HepG2 (cell line): ENCODE measurements around the gene SYMPK. TPM values are rescaled to one million over a fixed set of nuclear protein-coding genes. Genes with fewer than 3 reads are reported as not detected.

Experiments
- ATAD3A ChIP-seq: sonication (generic); formaldehyde crosslinking; IDR thresholded peaks from 2 replicates; pipeline ENCODE4 v1.4.0; 2020; ENCODE audit warnings: missing genetic modification reagents
- BRD4 ChIP-seq: sonication (generic); formaldehyde crosslinking; IDR thresholded peaks from 2 replicates; pipeline ENCODE4 v1.4.0; 2020; ENCODE audit warnings: missing genetic modification reagents
- CEBPB ChIP-seq: IDR thresholded peaks from 2 replicates; pipeline ENCODE4 v1.6.1; 2011; ENCODE audit warnings: low read depth, low read length, improper control_type of control experiment, borderline replicate concordance
- GZF1 ChIP-seq: sonication (generic); formaldehyde crosslinking; IDR thresholded peaks from 2 replicates; pipeline ENCODE4 v1.5.1; 2020; ENCODE audit warnings: mild to moderate bottlenecking, missing genetic modification reagents
- HMG20A ChIP-seq: IDR thresholded peaks from 2 replicates; pipeline ENCODE4 v1.6.1; 2016; ENCODE audit warnings: borderline replicate concordance
- PITX1 ChIP-seq: sonication (generic); formaldehyde crosslinking; IDR thresholded peaks from 2 replicates; pipeline ENCODE4 v1.5.1; 2020; ENCODE audit warnings: mild to moderate bottlenecking, missing genetic modification reagents
- RELA ChIP-seq: sonication (generic); formaldehyde crosslinking; IDR thresholded peaks from 2 replicates; pipeline ENCODE4 v1.4.0; 2020; ENCODE audit warnings: missing genetic modification reagents
- RFX5 ChIP-seq: IDR thresholded peaks from 2 replicates; pipeline ENCODE4 v1.6.1; 2011; ENCODE audit warnings: low read depth, low read length, improper control_type of control experiment
- SRF ChIP-seq: IDR thresholded peaks from 2 replicates; pipeline ENCODE4 v1.6.1; 2011; ENCODE audit warnings: mild to moderate bottlenecking, low read depth, low read length, moderate library complexity
- ZNF160 ChIP-seq: sonication (generic); formaldehyde crosslinking; IDR thresholded peaks from 2 replicates; pipeline ENCODE4 v1.8.0; 2022; ENCODE audit warnings: mild to moderate bottlenecking, inconsistent platforms, missing genetic modification reagents
- ZNF18 ChIP-seq: sonication (generic); formaldehyde crosslinking; IDR thresholded peaks from 2 replicates; pipeline ENCODE4 v1.8.0; 2022; ENCODE audit warnings: mild to moderate bottlenecking, missing genetic modification reagents; ENCODE audit not compliant: insufficient replicate concordance
- ZNF441 ChIP-seq: sonication (generic); formaldehyde crosslinking; IDR thresholded peaks from 2 replicates; pipeline ENCODE4 v1.7.0; 2021; ENCODE audit warnings: missing genetic modification reagents, borderline replicate concordance
- ZNF446 ChIP-seq: sonication (generic); formaldehyde crosslinking; IDR thresholded peaks from 2 replicates; pipeline ENCODE4 v1.5.0; 2020; ENCODE audit warnings: mild to moderate bottlenecking, missing genetic modification reagents
- ZNF672 ChIP-seq: sonication (generic); formaldehyde crosslinking; IDR thresholded peaks from 2 replicates; pipeline ENCODE4 v1.8.1; 2022; ENCODE audit warnings: missing genetic modification reagents
- ZSCAN5A ChIP-seq: sonication (generic); formaldehyde crosslinking; IDR thresholded peaks from 2 replicates; pipeline ENCODE4 v1.8.0; 2022; ENCODE audit warnings: mild to moderate bottlenecking, missing genetic modification reagents, borderline replicate concordance
- polyA plus RNA-seq, 8 experiments: library from polyadenylated mRNA; depleted of rRNA in 3 of 8; stranded (reverse) in 7 of 8; unstranded in 1 of 8; fragments of >200 nt; fragmentation: Illumina TruSeq in 4 of 8; extraction: Trizol in 4 of 8; gene quantifications; 2 replicates each; pipeline versions ENCODE4 v1.2.1 to v1.2.3, GENCODE V29; 2011 to 2016; ENCODE audit warnings: low read depth in 4 of 8, missing spikeins in 1 of 8, mixed read lengths in 1 of 8; ENCODE audit not compliant: insufficient read depth in 1 of 8
- total RNA-seq, 5 experiments: library from RNA; depleted of rRNA; stranded (reverse); fragments of >200 nt; fragmentation: Illumina TruSeq; extraction: Trizol; gene quantifications; 2 replicates each; pipeline ENCODE4 v1.2.3, GENCODE V29; 2016; ENCODE audit warnings: low read depth in 1 of 5
- TF ChIP-seq, protein P1 (sequence below): sonication (generic); formaldehyde crosslinking; IDR thresholded peaks from one replicate; pipeline ENCODE4 v1.5.1; 2020; ENCODE audit warnings: mild to moderate bottlenecking, missing genetic modification reagents; ENCODE audit errors: not compliant biosample characterization
- TF ChIP-seq, protein P2 (sequence below): sonication (generic); formaldehyde crosslinking; IDR thresholded peaks from 2 replicates; pipeline ENCODE4 v1.4.0; 2020; ENCODE audit warnings: low read depth, mild to moderate bottlenecking, missing genetic modification reagents

Gene SYMPK
- total and polyA plus RNA-seq, 2 of the 13 experiments (the other 11 are each of a cell fraction or from before 2014, with no cell fraction given), result 21.9 to 55.7 TPM

DNA sequence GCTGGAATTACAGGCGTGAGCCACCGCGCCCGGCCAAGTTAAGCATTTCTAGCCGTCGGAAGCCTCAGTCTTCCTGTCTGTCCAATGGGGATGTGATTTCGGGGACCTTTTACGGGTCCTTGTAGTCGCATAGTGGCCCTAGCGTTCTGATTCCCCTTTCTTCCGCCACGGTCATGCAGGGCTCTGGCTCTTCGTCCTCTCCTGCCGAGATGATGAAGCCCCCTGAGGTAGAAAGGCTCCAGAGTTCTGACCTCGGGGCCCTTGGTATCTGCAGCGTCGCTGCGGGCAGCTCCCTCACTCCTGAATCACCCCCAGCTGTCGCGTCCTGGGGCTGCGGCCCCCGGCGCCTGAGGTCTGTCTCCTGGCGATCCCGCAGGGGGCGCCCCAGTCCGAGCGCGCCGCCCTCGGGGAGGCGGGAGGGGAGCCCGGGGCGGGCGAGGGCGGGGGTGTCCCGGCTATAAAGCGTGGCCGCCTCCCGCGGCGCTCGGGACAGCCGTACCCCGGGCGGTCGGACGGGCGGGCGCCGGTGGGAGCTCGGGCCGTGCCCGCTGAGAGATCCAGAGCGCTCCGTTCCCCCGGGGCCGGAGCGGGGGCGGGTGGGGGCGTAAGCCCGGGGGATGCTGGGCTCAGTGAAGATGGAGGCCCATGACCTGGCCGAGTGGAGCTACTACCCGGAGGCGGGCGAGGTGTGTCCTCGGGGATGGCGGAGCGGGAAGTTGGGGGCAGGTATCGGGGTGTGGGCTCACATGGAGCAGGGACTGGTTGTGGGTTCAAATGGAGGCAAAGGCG is 1.1 kb upstream of the SYMPK start, which contains the start of gene FOXA3 (continued):
- TF ChIP-seq, protein P1, sequence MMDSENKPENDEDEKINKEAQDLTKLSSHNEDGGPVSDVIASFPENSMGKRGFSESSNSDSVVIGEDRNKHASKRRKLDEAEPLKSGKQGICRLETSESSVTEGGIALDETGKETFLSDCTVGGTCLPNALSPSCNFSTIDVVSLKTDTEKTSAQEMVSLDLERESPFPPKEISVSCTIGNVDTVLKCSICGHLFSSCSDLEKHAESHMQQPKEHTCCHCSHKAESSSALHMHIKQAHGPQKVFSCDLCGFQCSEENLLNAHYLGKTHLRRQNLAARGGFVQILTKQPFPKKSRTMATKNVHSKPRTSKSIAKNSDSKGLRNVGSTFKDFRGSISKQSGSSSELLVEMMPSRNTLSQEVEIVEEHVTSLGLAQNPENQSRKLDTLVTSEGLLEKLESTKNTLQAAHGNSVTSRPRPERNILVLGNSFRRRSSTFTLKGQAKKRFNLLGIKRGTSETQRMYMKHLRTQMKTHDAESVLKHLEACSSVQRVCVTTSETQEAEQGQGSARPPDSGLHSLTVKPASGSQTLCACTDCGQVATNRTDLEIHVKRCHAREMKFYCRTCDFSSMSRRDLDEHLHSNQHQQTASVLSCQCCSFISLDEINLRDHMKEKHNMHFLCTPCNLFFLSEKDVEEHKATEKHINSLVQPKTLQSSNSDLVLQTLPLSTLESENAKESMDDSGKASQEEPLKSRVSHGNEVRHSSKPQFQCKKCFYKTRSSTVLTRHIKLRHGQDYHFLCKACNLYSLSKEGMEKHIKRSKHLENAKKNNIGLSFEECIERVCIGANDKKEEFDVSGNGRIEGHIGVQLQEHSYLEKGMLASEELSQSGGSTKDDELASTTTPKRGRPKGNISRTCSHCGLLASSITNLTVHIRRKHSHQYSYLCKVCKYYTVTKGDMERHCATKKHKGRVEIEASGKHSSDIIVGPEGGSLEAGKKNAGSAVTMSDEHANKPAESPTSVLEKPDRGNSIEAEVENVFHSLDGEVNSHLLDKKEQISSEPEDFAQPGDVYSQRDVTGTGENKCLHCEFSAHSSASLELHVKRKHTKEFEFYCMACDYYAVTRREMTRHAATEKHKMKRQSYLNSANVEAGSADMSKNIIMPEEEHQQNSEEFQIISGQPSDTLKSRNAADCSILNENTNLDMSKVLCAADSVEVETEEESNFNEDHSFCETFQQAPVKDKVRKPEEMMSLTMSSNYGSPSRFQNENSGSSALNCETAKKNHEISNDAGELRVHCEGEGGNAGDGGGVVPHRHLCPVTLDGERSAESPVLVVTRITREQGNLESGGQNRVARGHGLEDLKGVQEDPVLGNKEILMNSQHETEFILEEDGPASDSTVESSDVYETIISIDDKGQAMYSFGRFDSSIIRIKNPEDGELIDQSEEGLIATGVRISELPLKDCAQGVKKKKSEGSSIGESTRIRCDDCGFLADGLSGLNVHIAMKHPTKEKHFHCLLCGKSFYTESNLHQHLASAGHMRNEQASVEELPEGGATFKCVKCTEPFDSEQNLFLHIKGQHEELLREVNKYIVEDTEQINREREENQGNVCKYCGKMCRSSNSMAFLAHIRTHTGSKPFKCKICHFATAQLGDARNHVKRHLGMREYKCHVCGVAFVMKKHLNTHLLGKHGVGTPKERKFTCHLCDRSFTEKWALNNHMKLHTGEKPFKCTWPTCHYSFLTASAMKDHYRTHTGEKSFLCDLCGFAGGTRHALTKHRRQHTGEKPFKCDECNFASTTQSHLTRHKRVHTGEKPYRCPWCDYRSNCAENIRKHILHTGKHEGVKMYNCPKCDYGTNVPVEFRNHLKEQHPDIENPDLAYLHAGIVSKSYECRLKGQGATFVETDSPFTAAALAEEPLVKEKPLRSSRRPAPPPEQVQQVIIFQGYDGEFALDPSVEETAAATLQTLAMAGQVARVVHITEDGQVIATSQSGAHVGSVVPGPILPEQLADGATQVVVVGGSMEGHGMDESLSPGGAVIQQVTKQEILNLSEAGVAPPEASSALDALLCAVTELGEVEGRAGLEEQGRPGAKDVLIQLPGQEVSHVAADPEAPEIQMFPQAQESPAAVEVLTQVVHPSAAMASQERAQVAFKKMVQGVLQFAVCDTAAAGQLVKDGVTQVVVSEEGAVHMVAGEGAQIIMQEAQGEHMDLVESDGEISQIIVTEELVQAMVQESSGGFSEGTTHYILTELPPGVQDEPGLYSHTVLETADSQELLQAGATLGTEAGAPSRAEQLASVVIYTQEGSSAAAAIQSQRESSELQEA (CRISPR knock-in tag), result no peak
- no peak for TF ChIP-seq CEBPB
- TF ChIP-seq SRF, result no peak
- TF ChIP-seq HMG20A (CRISPR knock-in tag), result no peak
- TF ChIP-seq PITX1 (CRISPR knock-in tag), result no peak
- TF ChIP-seq BRD4 (CRISPR knock-in tag), result 0 out of 2 replicates have a peak, but pooled peaks have one; percentile 35
- TF ChIP-seq ZNF446 (CRISPR knock-in tag), result 0 out of 2 replicates have a peak, but pooled peaks have one; percentile 62
- TF ChIP-seq, protein P2, sequence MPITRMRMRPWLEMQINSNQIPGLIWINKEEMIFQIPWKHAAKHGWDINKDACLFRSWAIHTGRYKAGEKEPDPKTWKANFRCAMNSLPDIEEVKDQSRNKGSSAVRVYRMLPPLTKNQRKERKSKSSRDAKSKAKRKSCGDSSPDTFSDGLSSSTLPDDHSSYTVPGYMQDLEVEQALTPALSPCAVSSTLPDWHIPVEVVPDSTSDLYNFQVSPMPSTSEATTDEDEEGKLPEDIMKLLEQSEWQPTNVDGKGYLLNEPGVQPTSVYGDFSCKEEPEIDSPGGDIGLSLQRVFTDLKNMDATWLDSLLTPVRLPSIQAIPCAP (CRISPR knock-in tag), result no peak
- TF ChIP-seq ATAD3A (CRISPR knock-in tag), result no peak
- TF ChIP-seq ZNF18, result no peak
- TF ChIP-seq RFX5, result no peak
- TF ChIP-seq GZF1 (CRISPR knock-in tag), result no peak
- 0 out of 2 replicates have a peak, but pooled peaks have one; percentile 26 for TF ChIP-seq ZSCAN5A (CRISPR knock-in tag)
- no peak; the same call in 1 of the 2 replicates for TF ChIP-seq ZNF160 (CRISPR knock-in tag)
- no peak for TF ChIP-seq ZNF441 (CRISPR knock-in tag)
- no peak for TF ChIP-seq ZNF672 (CRISPR knock-in tag)
- no peak for TF ChIP-seq RELA (CRISPR knock-in tag)
